Astrocyte (in vitro differentiated cells and primary cell): ENCODE measurements around the gene PDZD11. TPM values are rescaled to one million over a fixed set of nuclear protein-coding genes. Genes with fewer than 3 reads are reported as not detected.

Experiments used
- DNase-seq: peaks from one replicate; pipeline ENCODE4 v3.0.0-alpha.2; 2010; ENCODE audit warnings: low read depth
- FAIRE-seq: peaks from 2 replicates; lab custom pipeline; 2011; peaks lifted over from hg19 to GRCh38; lab: Jason Lieb, UNC
- H2AFZ ChIP-seq: 2 replicates; pipeline ENCODE4 v1.6.0; 2012; ENCODE audit warnings: low read depth, low read length, inconsistent platforms
- H3K27ac ChIP-seq: 2 replicates; pipeline ENCODE4 v1.5.1; 2011; ENCODE audit warnings: low read depth, low read length, inconsistent platforms
- H3K27me3 ChIP-seq: 2 replicates; pipeline ENCODE4 v1.6.0; 2011; ENCODE audit warnings: low read length, inconsistent platforms; ENCODE audit not compliant: insufficient read depth
- H3K36me3 ChIP-seq: 2 replicates; pipeline ENCODE4 v1.5.1; 2011; ENCODE audit warnings: low read length, inconsistent platforms; ENCODE audit not compliant: insufficient read depth
- H3K4me1 ChIP-seq: 2 replicates; pipeline ENCODE4 v1.5.1; 2011; ENCODE audit warnings: low read length, inconsistent platforms; ENCODE audit not compliant: insufficient read depth
- H3K4me2 ChIP-seq: 2 replicates; pipeline ENCODE4 v1.6.0; 2012; ENCODE audit warnings: low read length, inconsistent platforms
- H3K4me3 ChIP-seq: 2 replicates; pipeline ENCODE4 v1.5.1; 2011; ENCODE audit warnings: low read depth, mild to moderate bottlenecking, low read length, inconsistent platforms; ENCODE audit not compliant: insufficient read depth
- H3K79me2 ChIP-seq: 2 replicates; pipeline ENCODE4 v1.6.0; 2012; ENCODE audit warnings: mild to moderate bottlenecking, low read length, inconsistent platforms; ENCODE audit not compliant: insufficient read depth
- H3K9ac ChIP-seq: 2 replicates; pipeline ENCODE4 v1.6.0; 2012; ENCODE audit warnings: mild to moderate bottlenecking, low read length, inconsistent platforms
- H3K9me3 ChIP-seq: 2 replicates; pipeline ENCODE4 v1.5.1; 2012; ENCODE audit warnings: low read depth, mild to moderate bottlenecking, low read length, inconsistent platforms; ENCODE audit not compliant: insufficient read depth
- H4K20me1 ChIP-seq: 2 replicates; pipeline ENCODE4 v1.6.0; 2012; ENCODE audit warnings: low read length, inconsistent platforms; ENCODE audit not compliant: insufficient read depth
- H3K27ac Mint-ChIP-seq: one replicate; pipeline ENCODE4 v1.8.0; 2021; ENCODE audit warnings: mild to moderate bottlenecking, mixed read lengths; ENCODE audit not compliant: unreplicated experiment
- H3K27me3 Mint-ChIP-seq: one replicate; pipeline ENCODE4 v1.8.0; 2021; ENCODE audit warnings: low read depth, mixed read lengths; ENCODE audit not compliant: unreplicated experiment
- H3K36me3 Mint-ChIP-seq: one replicate; pipeline ENCODE4 v1.8.0; 2021; ENCODE audit warnings: low read depth, mixed read lengths; ENCODE audit not compliant: unreplicated experiment
- H3K4me1 Mint-ChIP-seq: one replicate; pipeline ENCODE4 v1.8.0; 2021; ENCODE audit warnings: low read depth, mixed read lengths; ENCODE audit not compliant: unreplicated experiment
- H3K4me3 Mint-ChIP-seq: one replicate; pipeline ENCODE4 v1.8.0; 2021; ENCODE audit warnings: mild to moderate bottlenecking, moderate library complexity, mixed read lengths; ENCODE audit not compliant: unreplicated experiment
- H3K9me3 Mint-ChIP-seq: one replicate; pipeline ENCODE4 v1.8.0; 2021; ENCODE audit warnings: mild to moderate bottlenecking, mixed read lengths; ENCODE audit not compliant: unreplicated experiment
- CTCF ChIP-seq: IDR thresholded peaks from 2 replicates; pipeline ENCODE4 v1.5.1; 2011; ENCODE audit warnings: low read depth, mild to moderate bottlenecking, inconsistent platforms, low read length, moderate library complexity; ENCODE audit not compliant: insufficient read depth
- EZH2 ChIP-seq: IDR thresholded peaks from 2 replicates; pipeline ENCODE4 v1.6.1; 2012; ENCODE audit warnings: mild to moderate bottlenecking, low read length, inconsistent platforms; ENCODE audit not compliant: insufficient read depth
- total RNA-seq: library from RNA; stranded (reverse); gene quantifications from 2 replicates; pipeline ENCODE4 v1.2.1, GENCODE V29; 2021

PDZD11 gene
- total RNA-seq, 1 donor from 2014 or later: 48.9 TPM

- H3K4me1 Mint-ChIP-seq: no peaks in the 10 kb centered on the region
- H4K20me1 ChIP-seq: no peaks in the 10 kb centered on the region
- H3K36me3 Mint-ChIP-seq: no peaks in the 10 kb centered on the region
- no peak for DNase-seq
- no peaks in the 10 kb centered on the region for H3K79me2 ChIP-seq
- H3K4me2 ChIP-seq: no peak overlapping the region
- H3K4me1 ChIP-seq: no peaks in the 10 kb centered on the region
- H3K4me3 ChIP-seq: no peak overlapping the region
- H3K9ac ChIP-seq: no peak overlapping the region
- no peak overlapping the region for H3K27ac ChIP-seq
- no peak for TF ChIP-seq CTCF
- no peak for TF ChIP-seq EZH2
- H3K9me3 ChIP-seq: no peaks in the 10 kb centered on the region
- H3K36me3 ChIP-seq: no peaks in the 10 kb centered on the region
- H3K27me3 Mint-ChIP-seq: no peaks in the 10 kb centered on the region
- no peak overlapping the region for H3K27ac Mint-ChIP-seq
- no peak overlapping the region for H2AFZ ChIP-seq
- FAIRE-seq: peak; percentile 72
- H3K27me3 ChIP-seq: no peaks in the 10 kb centered on the region
- H3K9me3 Mint-ChIP-seq: no peaks in the 10 kb centered on the region
- no peak overlapping the region for H3K4me3 Mint-ChIP-seq
Measured at GRCh38 chrX:70240751-70241150, 49.0 kb downstream of the PDZD11 start.

Other genes with a start within 250 kb of the PDZD11 start
- not detected in 2 replicates for gene AWAT2, start 240.0 kb downstream of the PDZD11 start, total RNA-seq
- not detected in 2 replicates for gene OTUD6A, start 227.5 kb downstream of the PDZD11 start, total RNA-seq
- 38.2 and 41.1 TPM in 2 replicates for gene IGBP1, start 156.5 kb downstream of the PDZD11 start, total RNA-seq
- gene DGAT2L6, start 112.4 kb downstream of the PDZD11 start, total RNA-seq: not detected in 2 replicates
- not detected in 2 replicates for gene AWAT1, start 55.3 kb downstream of the PDZD11 start, total RNA-seq
- 0.18 TPM in 1 of 2 replicates, not detected in the other for gene P2RY4, start 29.7 kb downstream of the PDZD11 start, total RNA-seq
- not detected in 2 replicates for gene ARR3, start 21.6 kb downstream of the PDZD11 start, total RNA-seq
- gene RAB41, start 7.8 kb downstream of the PDZD11 start, total RNA-seq: not detected in 2 replicates
- gene KIF4A, start 177 bp upstream of the PDZD11 start, total RNA-seq: 1.7 and 3.0 TPM in 2 replicates
- not detected in 2 replicates for gene GDPD2, start 133.4 kb upstream of the PDZD11 start, total RNA-seq
- gene DLG3, start 154.9 kb upstream of the PDZD11 start, total RNA-seq: 14.5 and 15.2 TPM in 2 replicates